ENCODE results near the gene ZNF80.
"Not testable (repeated sequence)": the region's sequence is repeated elsewhere in the genome, so short reads cannot be mapped to it uniquely, and the experiment has no call there.

ZNF80 gene

GRCh38 chr3:114237478-114237877, at the start of gene ZNF80:
Gene ZNF80 (minus strand): TSS chr3:114237578. CDS start chr3:114237074, 504 bp downstream.
- DNase-seq: not testable (repeated sequence)

GRCh38 chr3:114286266-114286665, 48.9 kb upstream of the ZNF80 start:
- no peak for DNase-seq

GRCh38 chr3:114285648-114286230, 48.4 kb upstream of the ZNF80 start:
- no peak for DNase-seq

- DNase-seq: no peak
These were observed 47.3 kb upstream of the ZNF80 start for GRCh38 chr3:114284644-114285043.

GRCh38 chr3:114276856-114277255, 39.5 kb upstream of the ZNF80 start:
- not testable (repeated sequence) for DNase-seq

- DNase-seq: no peak
These were observed 37.6 kb upstream of the ZNF80 start for GRCh38 chr3:114274929-114275328.

- DNase-seq: no peak
These were observed 34.9 kb upstream of the ZNF80 start for GRCh38 chr3:114272271-114272670.

- DNase-seq: no peak
These were observed 32.6 kb upstream of the ZNF80 start for GRCh38 chr3:114270019-114270418.

- no peak for DNase-seq
These were observed 22.8 kb upstream of the ZNF80 start for GRCh38 chr3:114260152-114260551.

GRCh38 chr3:114259566-114259965, 22.2 kb upstream of the ZNF80 start:
- DNase-seq: no peak

GRCh38 chr3:114253505-114253904, 16.1 kb upstream of the ZNF80 start:
- no peak for DNase-seq

- DNase-seq: no peak
These were observed 15.6 kb upstream of the ZNF80 start for GRCh38 chr3:114252954-114253353.

GRCh38 chr3:114242947-114243346, 5.6 kb upstream of the ZNF80 start:
- DNase-seq: no peak

GRCh38 chr3:114241262-114241661, 3.9 kb upstream of the ZNF80 start:
- no peak for DNase-seq

GRCh38 chr3:114238146-114238785, 888 bp upstream of the ZNF80 start:
- not testable (repeated sequence) for DNase-seq

- no peak for DNase-seq
These were observed 1.9 kb downstream of the ZNF80 start for GRCh38 chr3:114235431-114235830.

GRCh38 chr3:114234745-114235144, 2.6 kb downstream of the ZNF80 start:
- DNase-seq: no peak

GRCh38 chr3:114231616-114232015, 5.8 kb downstream of the ZNF80 start:
- peak; percentile 27 to 44 for DNase-seq

- no peak for DNase-seq
These were observed 10.3 kb downstream of the ZNF80 start for GRCh38 chr3:114227076-114227475.

- no peak for DNase-seq
These were observed 11.1 kb downstream of the ZNF80 start for GRCh38 chr3:114226313-114226712.

GRCh38 chr3:114223143-114223542, 14.2 kb downstream of the ZNF80 start:
- DNase-seq: no peak

GRCh38 chr3:114221881-114222264, 15.5 kb downstream of the ZNF80 start:
- DNase-seq: no peak

GRCh38 chr3:114221165-114221880, 16.1 kb downstream of the ZNF80 start:
- peak; percentile 41 to 52 for DNase-seq

GRCh38 chr3:114219741-114220140, 17.6 kb downstream of the ZNF80 start:
- DNase-seq: no peak

All from stimulated activated CD4-positive, alpha-beta T cell treated with anti-CD3 and anti-CD28 coated beads, Interleukin-2, amount 100 ng/mL, for 24 hours (primary cell).